HG03103 (cell line): Measurements from ENCODE around the gene TMEFF2.

Experiments
- ATAC-seq: cut with Tn5 transposase; IDR thresholded peaks from one replicate; pipeline ENCODE4 v1.9.1; 2021; ENCODE audit warnings: low read depth; ENCODE audit not compliant: unreplicated experiment

TMEFF2 gene

GRCh38 chr2:191913796-191914195 is 280.9 kb downstream of the TMEFF2 start:
- no peak for ATAC-seq

GRCh38 chr2:191912764-191913163 is 282.0 kb downstream of the TMEFF2 start:
- no peak for ATAC-seq

- ATAC-seq = no peak
Measured at GRCh38 chr2:191910518-191910917, 284.2 kb downstream of the TMEFF2 start.

DNA sequence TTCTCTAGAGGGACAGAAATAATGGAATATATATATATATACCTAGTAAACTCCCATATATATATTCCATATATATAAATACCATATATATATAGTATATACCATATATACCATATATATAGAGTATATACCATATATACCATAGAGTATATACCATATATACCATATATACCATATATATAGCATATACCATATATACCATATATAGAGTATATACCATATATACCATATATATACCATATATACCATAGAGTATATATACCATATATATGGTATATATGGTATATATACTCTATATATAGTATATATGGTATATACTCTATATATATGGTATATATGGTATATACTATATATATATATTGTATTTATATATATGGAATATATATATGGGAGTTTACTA is 285.9 kb downstream of the TMEFF2 start:
- no peak for ATAC-seq

DNA sequence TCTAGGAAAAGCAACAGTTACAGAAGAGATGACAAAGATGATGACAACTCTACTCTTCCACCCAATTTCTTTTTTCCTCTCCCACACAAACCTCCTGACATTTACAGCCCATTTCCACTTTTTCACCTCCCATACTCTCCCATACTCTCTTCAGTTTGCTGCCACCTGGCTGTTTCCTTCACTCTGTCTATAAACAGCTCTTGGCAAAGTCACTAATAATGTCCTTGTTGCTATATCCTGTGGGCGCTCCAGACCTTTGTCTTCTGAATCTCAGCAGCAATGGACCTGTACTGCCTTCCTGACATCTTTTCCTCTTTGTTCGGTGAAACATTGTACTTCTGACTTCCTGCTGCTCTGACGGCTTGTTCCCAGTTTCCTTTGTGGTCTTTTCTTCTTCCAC is 287.2 kb downstream of the TMEFF2 start:
- ATAC-seq = no peak

DNA sequence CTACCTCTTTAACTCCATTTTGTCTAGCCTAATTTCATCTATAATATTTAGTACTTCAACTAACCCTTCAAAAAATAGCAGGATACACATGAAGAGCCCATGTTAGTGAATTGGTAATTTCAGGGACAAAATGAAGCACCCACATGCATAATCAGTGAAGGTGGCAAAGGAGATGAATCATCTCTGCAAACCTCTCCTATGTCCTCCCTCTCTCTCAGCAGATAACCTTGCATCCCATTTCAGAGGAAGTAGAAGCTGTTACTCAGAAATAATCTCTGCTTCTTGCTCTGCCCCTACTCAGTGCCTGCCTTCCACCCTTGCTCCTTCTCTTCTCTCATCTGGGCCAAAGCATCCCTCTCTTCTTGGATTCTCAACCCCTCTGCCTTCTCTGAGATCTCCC is 287.6 kb downstream of the TMEFF2 start:
- ATAC-seq = no peak

- ATAC-seq = no peak
Measured at GRCh38 chr2:191905336-191905735, 289.4 kb downstream of the TMEFF2 start.

DNA sequence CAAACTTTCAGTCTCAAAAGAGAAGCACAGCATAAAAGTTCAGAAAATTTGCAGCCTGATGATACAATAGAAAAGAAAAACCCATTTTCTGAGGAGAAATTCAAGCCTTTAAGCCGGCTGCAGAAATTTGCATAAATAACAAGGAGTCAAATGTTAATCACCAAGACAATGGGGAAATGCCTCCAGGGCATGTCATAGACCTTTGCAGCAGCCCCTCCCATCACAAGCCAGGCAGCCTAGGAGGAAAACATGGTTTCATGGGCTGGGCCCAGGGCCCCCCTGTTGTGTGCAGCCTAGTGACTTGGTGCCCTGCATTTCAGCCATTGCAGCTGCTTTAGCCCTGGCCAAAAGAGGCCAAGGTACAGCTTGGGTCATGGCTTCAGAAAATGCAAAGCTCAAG is 293.7 kb downstream of the TMEFF2 start:
- no peak for ATAC-seq

GRCh38 chr2:191899410-191899809 is 295.3 kb downstream of the TMEFF2 start:
- ATAC-seq = no peak
